NCI-H128 (cell line): ENCODE measurements around the gene SMG6.

Source experiments
- DNase-seq: peaks from one replicate; lab custom pipeline; 2025; ENCODE audit not compliant: unreplicated experiment; lab: John Stamatoyannopoulos, UW

SMG6 gene

GRCh38 chr17:2034806-2035540, 268.6 kb downstream of the SMG6 start:
- DNase-seq = no peak

- DNase-seq = no peak
These were observed 269.4 kb downstream of the SMG6 start for GRCh38 chr17:2034157-2034556.

DNA sequence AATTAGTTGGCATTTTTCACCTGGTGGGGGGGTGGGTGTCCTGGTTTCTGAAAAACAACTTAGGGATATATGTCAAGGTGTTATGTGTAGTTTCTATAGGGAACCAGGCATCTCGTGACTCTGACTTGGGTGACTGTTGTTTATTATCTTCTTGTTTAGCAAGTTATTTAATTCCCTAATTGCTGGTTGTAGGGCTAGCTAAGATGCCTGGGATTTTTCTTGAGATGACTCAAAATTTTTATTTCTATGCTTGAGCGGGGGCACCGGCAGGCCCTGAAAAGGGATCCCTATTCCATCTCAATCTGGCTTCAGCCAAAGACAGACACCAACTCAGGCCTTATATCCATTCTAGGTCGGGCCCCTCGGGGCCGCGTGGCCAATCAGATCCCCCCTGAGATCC, 270.4 kb downstream of the SMG6 start:
- no peak for DNase-seq

GRCh38 chr17:2030779-2031163, 272.8 kb downstream of the SMG6 start:
- no peak for DNase-seq

DNA sequence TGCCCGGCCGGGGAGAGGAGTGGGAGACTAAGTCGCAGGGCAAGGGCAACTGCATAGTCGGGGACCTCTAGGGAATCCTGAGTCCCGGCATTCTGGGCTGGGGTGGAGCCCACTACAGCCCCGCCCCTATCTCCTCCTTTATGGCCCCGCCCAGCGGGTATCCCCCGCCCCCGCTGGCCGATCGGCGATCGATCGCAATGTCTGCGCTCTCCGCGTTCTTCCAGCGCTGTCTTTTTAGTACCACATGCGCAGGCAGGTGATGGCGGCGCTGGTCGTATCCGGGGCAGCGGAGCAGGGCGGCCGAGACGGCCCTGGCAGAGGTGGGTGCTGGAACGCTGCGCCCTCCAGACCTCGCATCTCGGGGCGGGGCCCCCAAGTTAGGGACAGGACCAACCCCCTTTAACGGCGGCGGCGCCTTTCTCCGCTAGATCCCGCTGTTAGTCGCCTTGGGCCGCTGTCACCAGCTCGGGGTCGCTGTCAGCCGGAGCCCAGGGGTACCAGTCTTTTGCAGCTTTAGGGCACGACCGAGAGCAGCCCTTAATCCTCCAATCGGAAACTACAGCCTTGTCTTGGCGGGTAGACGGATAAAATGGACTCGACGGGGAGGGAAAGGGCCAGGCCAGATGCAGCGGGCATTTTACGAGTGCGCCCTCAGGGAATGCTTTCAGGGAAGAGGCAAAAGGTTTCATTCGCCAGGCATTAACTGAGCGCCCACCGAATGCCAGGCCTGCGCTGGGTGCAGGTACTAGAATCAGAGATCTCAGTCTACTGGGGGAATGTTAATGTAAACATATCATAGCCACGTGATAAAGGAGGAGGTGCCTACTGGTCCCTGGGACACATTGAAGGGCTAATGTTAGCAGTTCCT, 273.4 kb downstream of the SMG6 start, which contains the start of gene DPH1:
Gene DPH1 (plus strand): TSS at position 243 of the 868 bp plus-strand sequence. CDS start 17 bp downstream, at position 260.
- peak; percentile 63 for DNase-seq

- no peak for DNase-seq
These were observed 274.8 kb downstream of the SMG6 start for GRCh38 chr17:2028737-2029136.

DNA sequence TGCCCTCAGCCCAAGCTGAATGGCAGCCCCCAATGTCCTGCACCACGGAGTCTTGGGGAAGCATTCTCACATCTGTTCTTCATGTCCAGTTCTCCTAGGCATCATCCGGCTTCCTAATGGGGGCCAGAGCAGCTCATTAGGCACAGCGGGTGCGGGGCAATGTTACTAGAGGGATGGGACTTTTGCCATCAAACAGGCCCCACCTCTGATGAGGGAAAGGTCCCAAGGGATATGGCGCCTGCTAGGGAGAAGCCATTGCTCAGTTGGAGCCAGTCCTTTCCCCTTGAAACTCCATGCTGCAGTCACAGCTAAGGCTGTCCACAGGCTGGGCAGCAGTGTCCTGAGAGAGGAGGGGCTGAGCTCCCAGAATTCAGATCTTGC, 275.4 kb downstream of the SMG6 start:
- no peak for DNase-seq

DNA sequence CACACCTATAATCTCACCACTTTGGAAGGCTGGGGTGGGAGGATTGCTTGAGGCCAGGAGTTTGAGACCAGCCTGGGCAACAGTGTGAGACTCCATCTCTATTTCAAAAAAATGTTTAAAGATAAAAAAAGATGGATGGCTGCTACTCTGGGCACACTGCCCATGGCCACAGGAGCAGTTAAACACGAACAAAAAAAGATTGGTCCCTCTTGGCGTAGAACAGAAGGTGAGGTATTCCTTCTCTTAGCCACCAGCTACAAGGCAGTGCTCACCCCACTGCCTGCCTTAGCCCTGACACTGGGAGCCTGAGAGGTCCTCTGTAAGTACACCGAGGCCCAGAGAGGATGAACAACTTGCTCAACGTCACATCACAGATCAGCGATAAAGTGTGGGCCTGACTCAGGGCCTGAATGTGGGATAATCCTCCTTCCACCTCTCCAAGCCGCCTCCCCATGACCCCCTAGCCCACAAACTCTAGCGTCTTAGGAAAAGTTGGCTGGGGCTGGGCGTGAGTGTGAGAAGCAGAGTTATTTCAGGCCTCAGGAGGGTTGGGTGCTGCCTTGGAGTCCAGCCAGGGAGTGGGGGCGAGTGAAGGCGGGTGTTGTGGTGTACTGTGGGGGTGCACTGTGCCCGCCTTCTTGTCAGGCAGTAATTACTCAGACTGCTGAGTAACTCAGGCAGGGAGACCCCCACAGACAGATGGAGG, 275.9 kb downstream of the SMG6 start:
- no peak for DNase-seq

GRCh38 chr17:2025622-2026309, 277.8 kb downstream of the SMG6 start:
- DNase-seq = no peak

DNA sequence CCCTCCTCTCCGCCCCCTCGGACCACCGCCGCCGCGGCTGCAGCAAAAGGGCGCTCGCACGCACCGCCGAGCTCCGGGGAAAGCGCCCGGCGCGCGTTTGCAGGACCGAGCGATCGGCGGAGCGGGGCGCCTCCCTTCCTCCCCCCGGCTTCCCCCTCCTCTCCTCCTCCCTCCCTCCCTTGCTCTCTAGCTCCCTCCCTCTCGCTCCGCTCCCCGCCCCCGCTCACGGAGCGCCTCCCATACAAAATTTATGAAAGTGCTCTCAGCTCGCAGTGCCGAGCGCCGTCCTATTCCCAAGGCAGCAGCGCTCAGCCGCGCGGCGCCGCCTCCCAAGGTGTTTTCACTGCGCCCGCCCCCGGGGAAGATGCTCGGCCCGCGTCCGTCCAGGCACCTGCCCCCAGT, 278.4 kb downstream of the SMG6 start, which contains the start of gene RTN4RL1:
Gene RTN4RL1 (minus strand): TSS at position 115 of the 402 bp plus-strand sequence. CDS start 469 bp downstream, outside the sequence.
- peak; percentile 39 for DNase-seq

DNA sequence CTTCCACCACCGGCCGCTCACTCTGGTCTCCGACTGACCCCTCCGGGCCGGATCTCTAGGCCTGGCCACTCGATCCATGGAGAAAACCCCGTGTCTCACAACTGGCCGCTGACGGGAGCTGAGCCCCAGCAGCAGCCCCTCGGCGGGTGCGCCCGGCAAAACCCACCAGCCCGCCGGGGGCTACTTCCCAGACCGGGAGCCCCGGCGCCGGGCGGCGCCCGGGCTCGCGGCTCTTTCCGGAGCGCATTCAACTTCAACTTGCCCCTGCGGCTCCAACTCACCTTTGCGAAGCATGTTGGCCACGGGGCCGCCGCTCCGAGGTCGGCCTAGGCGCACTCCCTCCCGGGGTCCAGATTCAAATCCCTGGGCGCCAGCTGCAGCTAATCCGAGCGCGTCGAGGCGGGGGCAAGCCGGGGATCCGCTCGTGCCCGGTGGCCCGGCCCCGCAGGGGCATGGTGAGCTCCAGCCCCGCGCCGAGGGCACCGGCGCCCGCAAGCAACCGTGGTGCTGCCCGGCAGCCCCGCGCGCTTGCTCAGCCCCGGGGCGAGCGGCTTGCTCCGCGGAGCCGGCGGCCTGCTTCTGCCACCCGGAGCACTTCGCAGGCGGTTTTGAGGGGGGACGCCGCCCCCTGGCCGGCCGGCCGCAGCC, 278.9 kb downstream of the SMG6 start:
- DNase-seq = no peak

DNA sequence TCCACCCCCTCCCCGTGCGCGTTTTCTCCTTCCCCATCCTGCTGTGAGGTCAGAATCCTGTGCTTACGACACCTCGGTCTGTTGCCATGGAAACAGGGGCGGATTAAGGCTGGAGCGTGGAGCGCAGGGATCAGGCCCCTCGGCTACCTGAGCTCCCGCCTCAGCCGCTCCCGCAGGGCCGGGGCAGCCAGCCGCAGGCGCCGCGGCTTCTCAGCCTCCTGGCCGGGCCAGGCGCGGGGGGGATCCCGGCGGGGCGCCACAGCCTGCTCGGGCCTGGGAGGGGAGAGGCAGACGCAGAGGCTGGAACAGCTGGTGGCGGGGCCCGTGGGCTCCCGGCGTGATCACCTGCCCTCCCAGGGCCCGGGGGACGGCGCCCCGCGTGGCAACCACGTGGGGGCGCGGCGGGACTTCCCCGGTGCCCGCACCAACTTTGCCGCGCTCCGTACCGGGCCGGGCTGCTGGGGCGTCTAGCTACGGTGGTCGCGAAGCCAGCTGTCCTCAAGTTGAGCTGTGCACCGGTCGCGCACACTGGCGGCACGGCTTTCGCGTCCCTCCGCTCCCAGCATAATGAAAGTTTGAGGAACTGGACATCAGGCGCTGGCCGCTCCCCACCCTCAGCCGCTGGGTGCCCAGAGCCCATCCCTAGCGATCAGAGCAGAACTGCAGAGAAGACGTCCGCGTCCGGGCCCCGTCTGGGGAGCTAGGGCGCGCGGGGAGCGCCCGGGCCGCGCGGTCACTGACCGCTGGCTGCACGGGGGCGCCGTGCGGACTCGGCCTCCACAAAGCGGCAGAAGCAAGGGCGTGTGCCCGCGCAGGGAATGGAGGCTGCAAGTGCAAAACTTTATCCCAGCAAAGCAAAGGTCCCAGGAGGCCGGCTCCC, 279.7 kb downstream of the SMG6 start:
- DNase-seq = no peak

DNA sequence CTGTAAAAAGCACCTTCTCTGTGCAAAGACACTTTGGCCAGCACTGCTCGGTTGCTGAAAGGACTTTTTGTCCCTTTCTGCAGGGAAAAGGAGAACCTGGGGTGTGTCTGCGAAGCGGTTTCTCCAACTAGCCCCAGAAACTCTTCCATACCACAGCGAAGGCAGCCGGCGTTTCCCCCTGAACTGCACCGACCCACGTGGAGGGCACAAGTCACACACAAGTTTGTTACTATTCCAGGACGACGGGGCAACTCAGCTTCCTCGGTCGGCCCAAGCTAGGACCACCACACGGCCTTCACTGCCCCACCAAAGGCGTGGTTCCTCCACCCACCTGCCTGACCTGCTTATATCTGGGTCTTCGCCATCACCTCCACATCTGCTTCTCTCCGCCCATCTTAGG, 280.3 kb downstream of the SMG6 start:
- DNase-seq = no peak

DNA sequence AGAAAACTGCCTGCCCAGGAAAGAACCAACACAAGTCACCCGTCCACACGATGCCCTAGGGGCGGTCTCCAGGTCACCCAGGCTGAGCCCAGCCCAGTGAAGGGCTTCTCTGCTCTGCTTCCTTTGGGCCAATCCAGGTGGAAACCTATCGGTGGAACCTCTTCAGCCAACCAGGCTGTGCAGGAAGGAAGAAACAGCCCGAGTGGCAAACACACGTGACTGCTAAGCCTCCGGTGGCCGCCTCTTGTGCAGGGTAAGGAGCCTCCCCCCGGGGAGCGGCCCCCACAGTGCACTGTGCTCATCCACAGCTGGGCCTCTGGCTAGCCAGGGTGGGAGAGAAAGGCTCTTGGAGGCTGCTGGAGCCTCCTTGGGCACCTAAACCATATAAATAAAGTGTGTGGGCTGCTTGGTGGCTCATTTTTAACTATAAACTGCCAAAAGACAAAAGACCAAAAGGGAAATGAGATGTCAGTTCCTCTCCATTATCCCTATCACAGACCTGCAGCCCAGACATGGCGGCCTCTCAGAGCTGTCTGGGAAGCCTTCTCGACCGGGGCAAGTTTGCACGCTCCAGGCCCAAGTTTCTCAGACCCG, 280.8 kb downstream of the SMG6 start:
- DNase-seq = no peak

- no peak for DNase-seq
These were observed 282.9 kb downstream of the SMG6 start for GRCh38 chr17:2020721-2021120.

GRCh38 chr17:2019723-2020122, 283.9 kb downstream of the SMG6 start:
- no peak for DNase-seq

DNA sequence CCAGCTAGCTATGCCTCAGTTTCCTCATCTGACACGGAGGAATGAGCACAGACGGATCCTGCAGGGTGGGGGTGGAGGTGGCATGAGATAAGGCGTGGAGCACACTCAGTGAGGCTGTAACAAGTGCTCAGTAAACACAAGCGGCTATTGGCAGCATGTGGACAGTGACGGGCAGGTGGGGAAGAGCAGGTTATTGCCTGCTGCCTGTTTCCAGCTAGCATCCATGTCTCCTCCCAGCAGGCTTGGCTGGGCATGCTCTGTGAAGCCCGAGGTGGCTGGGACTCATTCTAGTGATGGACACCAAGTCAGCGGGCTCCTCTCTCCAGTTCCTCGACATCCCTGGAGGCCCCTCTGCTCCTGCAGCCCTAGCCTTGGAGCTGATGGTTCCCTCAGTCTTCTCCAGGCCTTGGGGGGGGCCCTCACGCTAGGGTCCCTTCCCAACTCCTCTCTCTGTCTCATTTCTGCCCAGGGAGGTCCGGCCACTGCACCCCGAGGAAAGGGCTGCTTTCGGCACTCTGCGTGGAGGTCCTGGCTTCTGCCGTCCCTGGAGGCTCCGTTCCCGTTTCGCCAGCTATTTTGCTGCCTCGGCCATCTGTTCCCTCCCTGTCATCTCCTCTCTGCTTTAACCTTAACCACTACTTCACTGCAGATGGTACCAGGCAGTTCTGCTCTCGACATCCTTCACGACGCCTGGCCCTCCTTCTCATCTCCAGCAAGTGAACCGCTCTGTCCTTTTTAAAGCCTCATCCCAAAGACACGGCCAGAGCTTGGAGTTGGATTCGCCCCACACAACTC, 284.7 kb downstream of the SMG6 start:
- DNase-seq = no peak

GRCh38 chr17:2017274-2017941, 286.2 kb downstream of the SMG6 start:
- no peak for DNase-seq
